IMR-90 (cell line): ENCODE data around the gene MTG1. TPM values are rescaled to one million over a fixed set of nuclear protein-coding genes. Genes with fewer than 3 reads are reported as not detected.

Experiments
- ATAC-seq: fragments of 200-7000 bp; cut with Tn5 transposase; 2 replicates; pipeline ENCODE4 v1.9.1; 2020; ENCODE audit warnings: low read depth, mild to moderate bottlenecking, moderate library complexity
- BruUV-seq: library from RNA; stranded (reverse); fragments of 400-500 nt; replicated peaks from 2 replicates; lab custom pipeline; 2021; lab: Mats Ljungman, UMichigan
- CTCF ChIA-PET: fragments of 300-600 bp; formaldehyde crosslinking; extraction: SDS; loops from one replicate; lab custom pipeline; 2021; ENCODE audit warnings: antibody characterized with exemption; lab: Yijun Ruan, JAX
- POLR2A ChIA-PET: fragments of 300-600 bp; sonication (Branson Sonifier 250); formaldehyde crosslinking; loops from one replicate; lab custom pipeline; 2022; ENCODE audit warnings: antibody characterized with exemption; ENCODE audit not compliant: unreplicated experiment; lab: Charles Lee
- DNase-seq: peaks from one replicate; pipeline ENCODE4 v3.0.0; 2013
- H2AFZ ChIP-seq: replicated peaks from 2 replicates; pipeline ENCODE3; 2013; ENCODE audit warnings: low read length, mild to moderate bottlenecking; ENCODE audit not compliant: poor library complexity
- H2AK5ac ChIP-seq: 2 replicates; pipeline ENCODE4 v1.6.1; 2013; ENCODE audit warnings: low read depth, low read length, inconsistent platforms
- H2AK9ac ChIP-seq: replicated peaks from 2 replicates; pipeline ENCODE3; 2013; ENCODE audit warnings: mild to moderate bottlenecking, low read depth, low read length, moderate library complexity; ENCODE audit not compliant: poor library complexity
- H2BK120ac ChIP-seq: 2 replicates; pipeline ENCODE4 v1.6.1; 2013; ENCODE audit warnings: low read depth, low read length, inconsistent platforms
- H2BK15ac ChIP-seq: 3 replicates; pipeline ENCODE4 v1.6.1; 2013; ENCODE audit warnings: low read depth, low read length, inconsistent platforms
- H2BK20ac ChIP-seq: 2 replicates; pipeline ENCODE4 v1.6.1; 2013; ENCODE audit warnings: low read depth, mild to moderate bottlenecking, inconsistent platforms, low read length, moderate library complexity
- H2BK5ac ChIP-seq: 2 replicates; pipeline ENCODE4 v1.6.1; 2013; ENCODE audit warnings: mild to moderate bottlenecking, low read depth, low read length, inconsistent platforms; ENCODE audit not compliant: poor library complexity, severe bottlenecking
- H3K14ac ChIP-seq: replicated peaks from 2 replicates; pipeline ENCODE4 v1.6.1; 2013; ENCODE audit warnings: low read depth, low read length, inconsistent platforms
- H3K18ac ChIP-seq: 2 replicates; pipeline ENCODE4 v1.6.1; 2013; ENCODE audit warnings: low read depth, low read length, control low read depth
- H3K23ac ChIP-seq: 2 replicates; pipeline ENCODE4 v1.6.1; 2013; ENCODE audit warnings: low read depth, low read length, inconsistent platforms
- H3K27ac ChIP-seq: 2 replicates; pipeline ENCODE4 v1.5.1; 2013; ENCODE audit warnings: mild to moderate bottlenecking, control low read depth, low read length; ENCODE audit not compliant: insufficient read depth
- H3K27me3 ChIP-seq: 2 replicates; pipeline ENCODE4 v1.6.1; 2013; ENCODE audit warnings: low read length; ENCODE audit not compliant: control insufficient read depth, insufficient read depth
- H3K36me3 ChIP-seq: 2 replicates; pipeline ENCODE4 v1.6.1; 2013; ENCODE audit warnings: low read length, mixed read lengths; ENCODE audit not compliant: control insufficient read depth, insufficient read depth
- H3K4ac ChIP-seq: 2 replicates; pipeline ENCODE4 v1.6.1; 2013; ENCODE audit warnings: low read depth, low read length, inconsistent platforms
- H3K4me1 ChIP-seq: 2 replicates; pipeline ENCODE4 v1.6.1; 2013; ENCODE audit warnings: low read length, mixed read lengths; ENCODE audit not compliant: control insufficient read depth, insufficient read depth
- H3K4me2 ChIP-seq: 2 replicates; pipeline ENCODE4 v1.6.1; 2013; ENCODE audit warnings: low read depth, mild to moderate bottlenecking, control low read depth, low read length, moderate library complexity
- H3K4me3 ChIP-seq: 2 replicates; pipeline ENCODE4 v1.5.1; 2013; ENCODE audit warnings: low read depth, mild to moderate bottlenecking, control low read depth, low read length, moderate library complexity; ENCODE audit not compliant: insufficient read depth
- H3K56ac ChIP-seq: 2 replicates; pipeline ENCODE4 v1.6.1; 2013; ENCODE audit warnings: low read length, inconsistent platforms; ENCODE audit not compliant: insufficient read depth; ENCODE audit errors: extremely low read depth
- H3K79me1 ChIP-seq, 2 experiments: 2 replicates each; pipeline ENCODE4 v1.6.1; 2013; ENCODE audit warnings: low read length in 2 of 2, inconsistent platforms in 1 of 2, low read depth in 1 of 2
- H3K9ac ChIP-seq: 2 replicates; pipeline ENCODE4 v1.6.1; 2013; ENCODE audit warnings: low read depth, low read length, control low read depth
- H3K9me1 ChIP-seq: 2 replicates; pipeline ENCODE4 v1.6.1; 2013; ENCODE audit warnings: low read length, inconsistent platforms; ENCODE audit not compliant: insufficient read depth
- H3K9me3 ChIP-seq: 2 replicates; pipeline ENCODE4 v1.6.1; 2013; ENCODE audit warnings: low read length; ENCODE audit not compliant: control insufficient read depth, insufficient read depth
- H4K20me1 ChIP-seq: 2 replicates; pipeline ENCODE4 v1.6.1; 2013; ENCODE audit warnings: low read length, inconsistent platforms; ENCODE audit not compliant: insufficient read depth
- H4K5ac ChIP-seq: 2 replicates; pipeline ENCODE4 v1.6.1; 2013; ENCODE audit warnings: mild to moderate bottlenecking, low read depth, low read length, control low read depth
- H4K8ac ChIP-seq, 2 experiments: 2 replicates each; pipeline ENCODE4 v1.6.1; 2013; ENCODE audit warnings: low read depth in 2 of 2, low read length in 2 of 2, control low read depth in 1 of 2, inconsistent platforms in 1 of 2
- H4K91ac ChIP-seq: 2 replicates; pipeline ENCODE4 v1.6.1; 2013; ENCODE audit warnings: low read depth, low read length, inconsistent platforms; ENCODE audit not compliant: insufficient read depth
- BHLHE40 ChIP-seq: fragments of 150-350 bp; IDR thresholded peaks from 2 replicates; pipeline ENCODE4 v1.6.1; 2016; ENCODE audit warnings: mild to moderate bottlenecking, low read depth, low read length
- CEBPB ChIP-seq: IDR thresholded peaks from 2 replicates; pipeline ENCODE4 v1.6.1; 2012; ENCODE audit warnings: low read depth, low read length, improper control_type of control experiment
- FOS ChIP-seq: fragments of 150-350 bp; IDR thresholded peaks from 2 replicates; pipeline ENCODE4 v1.6.1; 2016; ENCODE audit warnings: low read depth, low read length
- MAFK ChIP-seq: IDR thresholded peaks from 2 replicates; pipeline ENCODE4 v1.6.1; 2012; ENCODE audit warnings: low read depth, low read length, improper control_type of control experiment
- MAZ ChIP-seq: IDR thresholded peaks from 2 replicates; pipeline ENCODE4 v1.6.1; 2012; ENCODE audit warnings: low read depth, mild to moderate bottlenecking, low read length, improper control_type of control experiment, moderate library complexity, borderline replicate concordance
- MXI1 ChIP-seq: IDR thresholded peaks from 2 replicates; pipeline ENCODE4 v1.6.1; 2012; ENCODE audit warnings: low read depth, mild to moderate bottlenecking, low read length, moderate library complexity, borderline replicate concordance
- NFE2L2 ChIP-seq: fragments of 150-350 bp; IDR thresholded peaks from 2 replicates; pipeline ENCODE4 v1.6.1; 2016; ENCODE audit warnings: low read depth, mild to moderate bottlenecking, low read length
- RAD21 ChIP-seq: IDR thresholded peaks from 2 replicates; pipeline ENCODE4 v1.6.1; 2012; ENCODE audit warnings: low read length, improper control_type of control experiment
- RCOR1 ChIP-seq: IDR thresholded peaks from 2 replicates; pipeline ENCODE4 v1.6.1; 2012; ENCODE audit warnings: mild to moderate bottlenecking, low read length, improper control_type of control experiment; ENCODE audit not compliant: insufficient replicate concordance
- RFX5 ChIP-seq: IDR thresholded peaks from 2 replicates; pipeline ENCODE4 v1.8.0; 2012; ENCODE audit warnings: low read depth, mild to moderate bottlenecking, low read length, moderate library complexity
- SMC3 ChIP-seq: fragments of 150-350 bp; IDR thresholded peaks from 2 replicates; pipeline ENCODE4 v1.6.1; 2016; ENCODE audit warnings: low read depth, mild to moderate bottlenecking, antibody characterized with exemption, low read length, moderate library complexity
- WGBS, 2 experiments: methylation state at CpG; one replicate each; pipeline versions ENCODE4 v1.1.5 to v1.1.7; 2013; ENCODE audit warnings: missing lambda C conversion rate in 2 of 2; ENCODE audit not compliant: insufficient read length in 1 of 2; ENCODE audit errors: extremely low coverage in 2 of 2; 5-methylcytosine and 5-hydroxymethylcytosine counted together
- dilution Hi-C: fragments of 300-500 bp; cut with HindIII; formaldehyde crosslinking; loops from one replicate; pipeline ENCODE4 v1.14.3; 2018; ENCODE audit warnings: low sequenced_read_pairs; ENCODE audit not compliant: unreplicated experiment
- in situ Hi-C: fragments of 300-500 bp; cut with MboI; formaldehyde crosslinking; loops from 3 replicates; pipeline ENCODE4 v1.14.3; 2019; ENCODE audit warnings: low sequenced_read_pairs, inconsistent platforms, mixed read lengths
- intact Hi-C: fragments of 100-400 bp; cut with micrococcal nuclease; formaldehyde crosslinking; loops from 2 replicates; pipeline ENCODE4 v1.10.0; 2022
- polyA plus RNA-seq, 3 experiments: library from polyadenylated mRNA; depleted of rRNA; stranded (reverse); fragments of >200 nt; gene quantifications; 2 replicates each; pipeline ENCODE4 v1.2.3, GENCODE V29; 2012; ENCODE audit warnings: low replicate concordance in 1 of 3
- total RNA-seq: library from RNA; depleted of rRNA; stranded (reverse); fragments of >200 nt; gene quantifications from 2 replicates; pipeline ENCODE4 v1.2.3, GENCODE V29; 2012
- TF ChIP-seq, protein P1 (sequence below): fragments of 150-350 bp; IDR thresholded peaks from 2 replicates; pipeline ENCODE4 v1.6.1; 2017; ENCODE audit warnings: mild to moderate bottlenecking, antibody characterized with exemption, low read length, low read depth
- TF ChIP-seq, protein P2 (sequence below): conservative IDR thresholded peaks from 2 replicates; pipeline ENCODE4 v1.5.1; 2012; ENCODE audit warnings: mild to moderate bottlenecking, low read depth, low read length, improper control_type of control experiment
- TF ChIP-seq, protein P3 (sequence below): fragments of 150-350 bp; IDR thresholded peaks from 2 replicates; pipeline ENCODE4 v1.6.1; 2016; ENCODE audit warnings: low read depth, mild to moderate bottlenecking, low read length, moderate library complexity, borderline replicate concordance

Gene MTG1
- total and polyA plus RNA-seq, 2 of the 4 experiments (the other 2 are of a cell fraction): 38.5 to 64.8 TPM

DNA sequence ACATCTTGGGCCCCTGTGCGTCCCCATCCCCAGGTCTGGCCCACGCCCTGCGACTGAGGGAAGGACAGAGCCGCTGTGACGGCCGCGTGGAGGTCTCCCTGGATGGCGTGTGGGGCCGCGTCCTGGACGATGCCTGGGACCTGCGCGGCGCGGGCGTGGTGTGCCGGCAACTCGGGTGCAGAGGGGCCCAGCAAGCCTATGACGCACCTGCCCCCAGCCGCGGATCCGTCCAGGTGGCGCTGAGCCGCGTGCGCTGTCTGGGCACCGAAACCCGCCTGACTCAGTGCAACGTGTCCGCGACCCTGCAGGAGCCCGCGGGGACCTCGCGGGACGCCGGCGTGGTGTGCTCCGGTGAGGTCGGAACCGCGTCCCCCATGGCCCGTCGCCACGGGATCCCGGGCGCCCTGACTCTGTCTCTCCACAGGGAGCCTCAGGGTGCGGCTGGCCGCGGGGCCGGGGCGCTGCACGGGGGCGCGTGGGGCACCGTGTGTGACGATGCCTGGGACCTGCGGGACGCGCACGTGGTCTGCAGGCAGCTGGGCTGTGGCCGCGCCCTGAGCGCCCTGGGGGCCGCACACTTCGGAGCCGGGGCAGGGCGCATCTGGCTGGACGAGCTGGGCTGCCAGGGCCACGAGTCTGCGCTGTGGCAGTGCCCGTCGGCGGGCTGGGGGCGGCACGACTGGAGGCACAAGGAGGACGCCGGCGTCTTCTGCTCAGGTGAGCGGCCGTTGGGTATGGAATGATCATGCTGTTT lies 65.7 kb downstream of the MTG1 start:
- no peak overlapping the region for H2AK9ac ChIP-seq
- dilution Hi-C loops (no loop called here), intact Hi-C loops (no loop called here), in situ Hi-C loops (no loop called here)
- no peak for DNase-seq
- H4K5ac ChIP-seq: no peak overlapping the region
- ATAC-seq: no peak
- no peak overlapping the region for H3K4ac ChIP-seq
- H3K18ac ChIP-seq: no peak overlapping the region
- no peaks in the 10 kb centered on the region for H3K79me1 ChIP-seq
- no TSS peak for BruUV-seq
- no peak overlapping the region for H4K8ac ChIP-seq
- H2BK120ac ChIP-seq: no peak overlapping the region
- no peaks in the 10 kb centered on the region for H3K36me3 ChIP-seq
- H2AFZ ChIP-seq: no peak overlapping the region
- H3K4me1 ChIP-seq: no peaks in the 10 kb centered on the region
- H2BK15ac ChIP-seq: no peak overlapping the region
- H2BK20ac ChIP-seq: no peak overlapping the region
- TF ChIP-seq MAFK: no peak
- no peak for TF ChIP-seq NFE2L2
- TF ChIP-seq MAZ: no peak
- TF ChIP-seq, protein P1, sequence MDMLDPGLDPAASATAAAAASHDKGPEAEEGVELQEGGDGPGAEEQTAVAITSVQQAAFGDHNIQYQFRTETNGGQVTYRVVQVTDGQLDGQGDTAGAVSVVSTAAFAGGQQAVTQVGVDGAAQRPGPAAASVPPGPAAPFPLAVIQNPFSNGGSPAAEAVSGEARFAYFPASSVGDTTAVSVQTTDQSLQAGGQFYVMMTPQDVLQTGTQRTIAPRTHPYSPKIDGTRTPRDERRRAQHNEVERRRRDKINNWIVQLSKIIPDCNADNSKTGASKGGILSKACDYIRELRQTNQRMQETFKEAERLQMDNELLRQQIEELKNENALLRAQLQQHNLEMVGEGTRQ: no peak
- no peak for TF ChIP-seq CEBPB
- TF ChIP-seq SMC3: no peak
- TF ChIP-seq BHLHE40: no peak
- TF ChIP-seq, protein P2, sequence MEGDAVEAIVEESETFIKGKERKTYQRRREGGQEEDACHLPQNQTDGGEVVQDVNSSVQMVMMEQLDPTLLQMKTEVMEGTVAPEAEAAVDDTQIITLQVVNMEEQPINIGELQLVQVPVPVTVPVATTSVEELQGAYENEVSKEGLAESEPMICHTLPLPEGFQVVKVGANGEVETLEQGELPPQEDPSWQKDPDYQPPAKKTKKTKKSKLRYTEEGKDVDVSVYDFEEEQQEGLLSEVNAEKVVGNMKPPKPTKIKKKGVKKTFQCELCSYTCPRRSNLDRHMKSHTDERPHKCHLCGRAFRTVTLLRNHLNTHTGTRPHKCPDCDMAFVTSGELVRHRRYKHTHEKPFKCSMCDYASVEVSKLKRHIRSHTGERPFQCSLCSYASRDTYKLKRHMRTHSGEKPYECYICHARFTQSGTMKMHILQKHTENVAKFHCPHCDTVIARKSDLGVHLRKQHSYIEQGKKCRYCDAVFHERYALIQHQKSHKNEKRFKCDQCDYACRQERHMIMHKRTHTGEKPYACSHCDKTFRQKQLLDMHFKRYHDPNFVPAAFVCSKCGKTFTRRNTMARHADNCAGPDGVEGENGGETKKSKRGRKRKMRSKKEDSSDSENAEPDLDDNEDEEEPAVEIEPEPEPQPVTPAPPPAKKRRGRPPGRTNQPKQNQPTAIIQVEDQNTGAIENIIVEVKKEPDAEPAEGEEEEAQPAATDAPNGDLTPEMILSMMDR: no peak
- no peak for TF ChIP-seq RFX5
- TF ChIP-seq MXI1: no peak
- TF ChIP-seq FOS: no peak
- TF ChIP-seq RCOR1: no peak
- TF ChIP-seq, protein P3, sequence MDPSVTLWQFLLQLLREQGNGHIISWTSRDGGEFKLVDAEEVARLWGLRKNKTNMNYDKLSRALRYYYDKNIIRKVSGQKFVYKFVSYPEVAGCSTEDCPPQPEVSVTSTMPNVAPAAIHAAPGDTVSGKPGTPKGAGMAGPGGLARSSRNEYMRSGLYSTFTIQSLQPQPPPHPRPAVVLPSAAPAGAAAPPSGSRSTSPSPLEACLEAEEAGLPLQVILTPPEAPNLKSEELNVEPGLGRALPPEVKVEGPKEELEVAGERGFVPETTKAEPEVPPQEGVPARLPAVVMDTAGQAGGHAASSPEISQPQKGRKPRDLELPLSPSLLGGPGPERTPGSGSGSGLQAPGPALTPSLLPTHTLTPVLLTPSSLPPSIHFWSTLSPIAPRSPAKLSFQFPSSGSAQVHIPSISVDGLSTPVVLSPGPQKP: no peak
- no peak for TF ChIP-seq RAD21
- H3K56ac ChIP-seq: no peak overlapping the region; the same call in 1 of the 2 replicates
- 63% methylated on average over 39 of the region's 81 CpGs; no CpG with 5 or more reads in 1 of the 2 experiments for WGBS, 2 experiments
- ChIA-PET POLR2A (no interaction called here), CTCF (no interaction called here)
- no peak overlapping the region for H3K14ac ChIP-seq
- H2BK5ac ChIP-seq: no peak overlapping the region
- no peak overlapping the region for H3K27ac ChIP-seq
- no peak overlapping the region for H4K91ac ChIP-seq
- H3K9me1 ChIP-seq: no peaks in the 10 kb centered on the region
- H3K27me3 ChIP-seq: no peaks in the 10 kb centered on the region
- H3K9ac ChIP-seq: no peak overlapping the region
- no peaks in the 10 kb centered on the region for H3K9me3 ChIP-seq
- H2AK5ac ChIP-seq: no peak overlapping the region
- no peak overlapping the region for H3K4me3 ChIP-seq
- no peak overlapping the region for H3K23ac ChIP-seq
- no peaks in the 10 kb centered on the region for H4K20me1 ChIP-seq
- H3K4me2 ChIP-seq: no peak overlapping the region
